8988T (cell line): ENCODE data around the gene SEMA3B.

ENCODE experiments used
- DNase-seq: peaks from one replicate; pipeline ENCODE4 v3.0.0; 2011

The SEMA3B gene

GRCh38 chr3:50319181-50319893, 50.4 kb downstream of the SEMA3B start:
- DNase-seq: no peak

GRCh38 chr3:50319894-50320625, 51.1 kb downstream of the SEMA3B start:
- no peak for DNase-seq

- DNase-seq: peak; percentile 80
These were observed 51.9 kb downstream of the SEMA3B start for GRCh38 chr3:50320853-50321335.

GRCh38 chr3:50321336-50322114, 52.6 kb downstream of the SEMA3B start:
- DNase-seq: peak; percentile 96

- no peak for DNase-seq
These were observed 53.1 kb downstream of the SEMA3B start for GRCh38 chr3:50322115-50322385.

- DNase-seq: no peak
These were observed 53.6 kb downstream of the SEMA3B start, which contains the start of gene HYAL2 for GRCh38 chr3:50322386-50323091. Gene HYAL2, minus strand, starts transcription at chr3:50322745. Its CDS starts 2,256 bp downstream, at chr3:50320489.

- DNase-seq: no peak
These were observed 54.2 kb downstream of the SEMA3B start for GRCh38 chr3:50323092-50323600.

- DNase-seq: no peak
These were observed 54.8 kb downstream of the SEMA3B start for GRCh38 chr3:50323614-50324199.

GRCh38 chr3:50324351-50325112, 55.6 kb downstream of the SEMA3B start:
- peak; percentile 99 for DNase-seq

- DNase-seq: no peak
These were observed 56.1 kb downstream of the SEMA3B start for GRCh38 chr3:50325113-50325480.

GRCh38 chr3:50325497-50326181, 56.7 kb downstream of the SEMA3B start:
- DNase-seq: no peak

GRCh38 chr3:50326182-50326541, 57.2 kb downstream of the SEMA3B start:
- DNase-seq: no peak

GRCh38 chr3:50327129-50327528, 58.2 kb downstream of the SEMA3B start:
- DNase-seq: no peak
